NOMO-1 treated with dmso at 0.1 percent for 144 hours (cell line): ENCODE results near the gene RAVER1.

Source experiments
- DNase-seq: peaks from one replicate; lab custom pipeline; 2025; ENCODE audit not compliant: unreplicated experiment; lab: John Stamatoyannopoulos, UW

The RAVER1 gene

GRCh38 chr19:10318807-10319682 lies 14.3 kb downstream of the RAVER1 start:
- no peak for DNase-seq

- no peak for DNase-seq
Measured at GRCh38 chr19:10317857-10318462, 15.4 kb downstream of the RAVER1 start.

- DNase-seq, result no peak
Measured at GRCh38 chr19:10317045-10317856, 16.1 kb downstream of the RAVER1 start.

- no peak for DNase-seq
Measured at GRCh38 chr19:10316229-10317044, 16.9 kb downstream of the RAVER1 start.

GRCh38 chr19:10315335-10316214 lies 17.8 kb downstream of the RAVER1 start, which contains the start of gene FDX2:
TSS of gene FDX2 (minus strand) at chr19:10316015. CDS start at chr19:10315996, 19 bp downstream.
- peak; percentile 32 for DNase-seq

- DNase-seq, result no peak
Measured at GRCh38 chr19:10309423-10309822, 23.9 kb downstream of the RAVER1 start, which contains the start of gene ZGLP1. TSS of gene ZGLP1 (minus strand) at chr19:10309815.

- DNase-seq, result no peak
Measured at GRCh38 chr19:10306327-10306726, 27.0 kb downstream of the RAVER1 start.

GRCh38 chr19:10305139-10305806 lies 28.1 kb downstream of the RAVER1 start:
- peak; percentile 18 for DNase-seq

GRCh38 chr19:10299545-10300458 lies 33.5 kb downstream of the RAVER1 start:
- DNase-seq, result peak; percentile 26

GRCh38 chr19:10295847-10296591 lies 37.3 kb downstream of the RAVER1 start:
- no peak for DNase-seq

GRCh38 chr19:10295305-10295846 lies 38.0 kb downstream of the RAVER1 start:
- DNase-seq, result peak; percentile 40

- no peak for DNase-seq
Measured at GRCh38 chr19:10294368-10294697, 39.0 kb downstream of the RAVER1 start.

- DNase-seq, result no peak
Measured at GRCh38 chr19:10293637-10294367, 39.5 kb downstream of the RAVER1 start.

GRCh38 chr19:10292789-10293636 lies 40.3 kb downstream of the RAVER1 start:
- DNase-seq, result no peak

- no peak for DNase-seq
Measured at GRCh38 chr19:10292206-10292788, 41.0 kb downstream of the RAVER1 start.
